ENCODE results near the gene USP24.

- TF ChIP-seq, protein P1, sequence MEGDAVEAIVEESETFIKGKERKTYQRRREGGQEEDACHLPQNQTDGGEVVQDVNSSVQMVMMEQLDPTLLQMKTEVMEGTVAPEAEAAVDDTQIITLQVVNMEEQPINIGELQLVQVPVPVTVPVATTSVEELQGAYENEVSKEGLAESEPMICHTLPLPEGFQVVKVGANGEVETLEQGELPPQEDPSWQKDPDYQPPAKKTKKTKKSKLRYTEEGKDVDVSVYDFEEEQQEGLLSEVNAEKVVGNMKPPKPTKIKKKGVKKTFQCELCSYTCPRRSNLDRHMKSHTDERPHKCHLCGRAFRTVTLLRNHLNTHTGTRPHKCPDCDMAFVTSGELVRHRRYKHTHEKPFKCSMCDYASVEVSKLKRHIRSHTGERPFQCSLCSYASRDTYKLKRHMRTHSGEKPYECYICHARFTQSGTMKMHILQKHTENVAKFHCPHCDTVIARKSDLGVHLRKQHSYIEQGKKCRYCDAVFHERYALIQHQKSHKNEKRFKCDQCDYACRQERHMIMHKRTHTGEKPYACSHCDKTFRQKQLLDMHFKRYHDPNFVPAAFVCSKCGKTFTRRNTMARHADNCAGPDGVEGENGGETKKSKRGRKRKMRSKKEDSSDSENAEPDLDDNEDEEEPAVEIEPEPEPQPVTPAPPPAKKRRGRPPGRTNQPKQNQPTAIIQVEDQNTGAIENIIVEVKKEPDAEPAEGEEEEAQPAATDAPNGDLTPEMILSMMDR (IDR thresholded peaks at IDR 0.05), result no peak
- no peak for TF ChIP-seq EZH2phosphoT487 (IDR thresholded peaks at IDR 0.05)
- TF ChIP-seq EZH2 (IDR thresholded peaks at IDR 0.05), result no peak
Measured at GRCh38 chr1:55231745-55232144, 16.6 kb upstream of the USP24 start.
